Skin of body (tissue), 2 donors: ENCODE results near the gene LEP. TPM values are rescaled to one million over a fixed set of nuclear protein-coding genes. Genes with fewer than 3 reads are reported as not detected.
"Not testable (repeated sequence)": the region's sequence is repeated elsewhere in the genome, so short reads cannot be mapped to it uniquely, and the experiment has no call there.

Experiments
- DNase-seq: peaks from one replicate; lab custom pipeline; 2025; lab: John Stamatoyannopoulos, UW
- total RNA-seq: library from RNA; depleted of rRNA; stranded (reverse); fragments of >200 nt; gene quantifications from one replicate; pipeline ENCODE4 v1.2.3, GENCODE V29; 2014

Gene LEP
- total RNA-seq, 1 donor from 2014 or later = 0.59 TPM

GRCh38 chr7:128210590-128211570, 30.2 kb upstream of the LEP start:
- DNase-seq = no peak

DNA sequence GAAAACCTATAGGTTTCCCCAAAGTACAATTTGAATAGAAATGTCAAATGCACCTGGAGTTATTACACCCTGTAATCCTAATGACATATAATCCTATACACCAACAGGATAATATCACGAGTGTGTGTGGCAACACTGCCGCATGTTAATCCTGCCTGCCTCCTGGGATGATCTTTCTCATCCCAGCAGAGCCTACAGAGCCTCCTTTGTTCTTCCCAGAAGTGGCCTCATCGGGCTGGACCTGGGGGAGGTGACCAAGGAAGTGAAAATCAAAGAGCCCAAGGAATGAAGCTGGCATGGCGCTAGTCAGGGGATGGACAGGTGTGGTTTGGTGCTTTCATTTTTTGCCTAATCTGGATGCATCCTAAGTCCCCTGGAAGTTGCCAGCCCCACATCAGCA, 29.5 kb upstream of the LEP start:
- DNase-seq = no peak

DNA sequence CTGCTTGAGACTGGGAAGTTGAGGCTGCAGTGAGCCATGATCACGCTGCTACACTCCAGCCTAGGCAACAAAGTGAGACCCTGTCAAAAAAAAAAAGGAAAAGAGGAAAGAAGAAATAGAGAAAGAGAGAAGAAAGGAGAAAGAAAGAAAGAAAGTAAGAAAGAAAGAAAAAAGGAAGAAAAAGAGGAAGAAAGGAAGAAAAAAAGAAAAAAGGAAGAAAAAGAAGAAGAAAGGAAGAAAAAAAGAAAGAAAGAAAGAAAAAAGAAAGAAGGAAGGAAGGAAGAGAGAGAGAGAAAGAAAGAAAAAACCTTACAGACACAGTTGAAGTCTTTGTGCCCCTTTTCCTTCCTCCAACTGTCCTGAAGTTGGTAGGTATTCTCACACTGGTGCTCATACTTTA, 26.6 kb upstream of the LEP start:
- DNase-seq = no peak

GRCh38 chr7:128215281-128215680, 25.8 kb upstream of the LEP start:
- no peak for DNase-seq

GRCh38 chr7:128215739-128216138, 25.3 kb upstream of the LEP start:
- DNase-seq = no peak

GRCh38 chr7:128217030-128217805, 23.9 kb upstream of the LEP start:
- no peak for DNase-seq

DNA sequence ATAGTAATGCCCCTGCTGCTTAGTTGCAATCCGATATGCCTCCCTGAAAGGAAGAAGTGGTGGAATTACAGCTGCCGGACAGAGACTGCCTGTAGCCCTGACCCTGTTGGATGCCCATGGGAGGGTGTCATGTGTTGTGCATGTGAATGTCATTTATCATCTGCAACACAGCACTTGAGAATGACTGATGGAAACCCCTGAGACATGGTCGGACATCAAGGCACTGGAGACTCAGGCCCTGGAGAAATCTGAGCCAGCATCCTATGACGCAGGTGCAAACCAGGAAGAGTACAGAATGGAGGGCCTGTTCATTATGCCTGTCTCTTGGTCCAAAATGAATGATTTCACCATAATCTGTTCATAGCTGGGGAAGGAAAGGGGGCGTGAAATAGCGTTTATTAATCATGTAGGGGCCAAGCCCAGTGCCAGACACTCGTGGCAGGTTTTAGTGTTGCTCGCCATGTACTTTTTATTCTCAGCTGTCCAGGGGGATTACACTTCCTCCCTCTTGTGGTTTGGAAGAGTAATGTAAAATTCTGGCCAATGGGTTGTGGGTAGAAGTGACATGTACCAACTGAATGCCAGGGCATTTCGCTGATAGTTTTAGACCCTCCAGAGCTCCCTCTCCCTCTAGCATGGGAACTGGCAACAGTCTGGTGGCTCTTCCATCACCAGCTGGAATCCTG, 23.0 kb upstream of the LEP start:
- DNase-seq = no peak

DNA sequence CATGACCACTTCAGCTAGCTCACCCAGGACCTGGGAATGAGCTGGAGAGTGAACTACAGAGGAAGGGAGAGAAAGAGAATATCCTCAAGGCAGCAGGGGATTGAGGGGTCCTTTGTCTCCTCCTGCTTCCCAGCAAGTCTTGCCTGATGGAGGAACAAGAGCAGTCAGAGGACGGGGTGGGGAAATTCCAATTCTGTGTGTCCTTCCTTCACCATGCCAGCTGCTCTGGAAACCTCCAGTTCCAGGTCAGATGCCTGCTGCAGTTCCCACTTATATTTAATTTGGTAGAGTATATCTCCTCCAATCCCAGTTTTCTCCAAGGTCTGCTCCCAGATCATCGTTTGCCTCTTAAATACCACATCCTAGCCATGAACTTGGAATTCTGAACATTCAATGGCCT, 21.4 kb upstream of the LEP start:
- no peak for DNase-seq

DNA sequence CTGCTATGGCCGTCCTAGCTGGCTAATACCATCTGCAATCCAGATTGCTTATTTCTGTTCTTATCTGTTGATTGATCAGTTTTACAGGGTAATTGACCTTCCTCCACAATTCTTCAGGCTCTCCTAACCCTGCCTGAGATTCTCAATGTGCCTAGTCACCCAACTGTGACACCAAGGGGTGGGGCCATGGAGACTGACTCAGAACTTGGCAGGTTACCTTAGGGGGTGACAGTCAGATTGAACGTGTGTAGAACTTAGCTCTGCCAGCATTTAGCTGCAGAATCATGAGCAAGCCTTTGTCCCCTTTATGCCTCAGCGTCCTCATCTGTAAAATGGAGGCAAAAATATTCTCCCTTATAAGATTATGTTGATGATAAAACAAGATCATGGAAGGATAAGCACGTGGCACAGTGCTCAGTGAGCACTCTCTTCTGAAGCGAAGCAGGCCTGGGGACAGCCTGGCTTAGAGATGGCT, 19.1 kb upstream of the LEP start:
- DNase-seq = no peak

GRCh38 chr7:128226132-128226980, 14.7 kb upstream of the LEP start:
- DNase-seq = no peak

DNA sequence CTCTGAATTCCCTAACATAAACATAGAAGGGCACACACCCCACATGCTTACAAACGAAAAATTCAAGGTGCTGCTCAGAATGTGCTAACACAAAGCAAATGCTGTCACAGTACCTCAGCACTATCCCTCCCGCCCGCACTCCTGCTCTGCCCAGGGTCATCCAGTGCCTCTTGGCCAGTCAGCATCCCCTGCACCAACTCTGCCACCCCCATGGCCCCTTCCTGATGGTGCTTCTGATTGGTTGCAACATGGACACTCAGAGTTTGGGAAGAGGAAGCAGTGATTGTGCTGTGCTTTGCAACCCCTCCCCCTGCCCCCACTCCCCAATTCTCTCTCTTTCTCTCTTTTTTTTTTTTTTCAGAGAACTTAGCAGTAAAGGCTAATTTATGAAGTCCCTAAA, 13.8 kb upstream of the LEP start:
- DNase-seq = no peak

GRCh38 chr7:128231021-128231420, 10.1 kb upstream of the LEP start:
- DNase-seq = no peak

DNA sequence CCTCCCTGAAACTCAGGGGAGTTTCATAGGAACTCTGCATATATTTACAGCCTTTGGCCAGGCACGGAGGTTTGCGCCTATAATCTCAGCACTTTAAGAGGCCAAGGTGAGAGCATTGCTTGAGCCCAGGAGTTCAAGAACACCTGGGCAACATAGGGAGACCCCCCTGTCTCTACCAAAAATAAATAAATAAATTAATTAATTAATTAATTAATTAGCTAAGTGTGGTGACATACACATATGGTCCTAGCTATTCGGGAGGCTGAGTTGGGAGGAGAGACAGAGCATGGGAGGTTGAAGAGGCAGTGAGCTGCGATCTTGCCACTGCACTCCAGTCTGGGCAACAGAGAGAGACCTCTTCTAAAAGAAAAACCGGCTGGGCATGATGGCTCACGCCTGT, 9.4 kb upstream of the LEP start:
- DNase-seq = no peak

DNA sequence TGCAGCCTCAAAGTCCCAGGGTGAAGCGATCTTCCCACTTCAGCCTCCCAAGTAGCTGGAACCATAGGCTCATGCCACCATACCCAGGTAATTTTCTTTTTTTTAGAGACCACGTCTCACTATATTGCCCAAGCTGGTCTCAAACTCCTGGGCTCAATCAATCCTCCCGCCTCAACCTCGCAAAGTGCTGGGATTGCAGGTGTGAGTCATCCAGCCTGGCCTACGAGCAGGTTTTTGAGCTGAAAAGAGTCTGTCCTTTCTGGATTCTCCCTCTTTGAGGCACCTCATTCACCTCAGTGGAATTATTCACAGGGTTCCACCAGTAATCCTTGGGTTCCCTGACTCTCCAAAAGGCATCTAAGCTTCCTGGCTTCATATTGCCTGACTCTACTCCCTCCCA, 7.6 kb upstream of the LEP start:
- DNase-seq = no peak

- no peak for DNase-seq
Observed at GRCh38 chr7:128234476-128235026, 6.5 kb upstream of the LEP start.

DNA sequence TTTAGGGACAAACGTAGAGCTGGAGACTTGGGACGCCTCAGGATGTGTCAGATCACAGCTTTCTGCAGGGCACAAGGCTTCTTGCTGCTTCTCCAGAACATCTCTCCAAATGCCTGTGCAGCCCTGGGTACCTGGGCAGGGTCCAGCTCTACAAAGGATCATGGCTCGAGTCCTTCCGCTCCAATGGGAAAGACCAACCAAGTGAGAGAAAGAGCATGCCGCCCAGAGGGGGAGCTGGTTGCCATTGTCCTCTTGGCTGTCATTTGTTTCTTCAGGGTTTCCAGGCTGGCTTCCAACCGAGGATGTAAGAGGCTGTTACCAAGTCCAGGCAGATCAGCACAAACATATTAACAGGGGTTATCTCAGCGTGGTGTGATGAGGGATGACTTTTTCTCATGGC, 5.6 kb upstream of the LEP start:
- no peak for DNase-seq

GRCh38 chr7:128236924-128237586, 4.0 kb upstream of the LEP start:
- DNase-seq = no peak

DNA sequence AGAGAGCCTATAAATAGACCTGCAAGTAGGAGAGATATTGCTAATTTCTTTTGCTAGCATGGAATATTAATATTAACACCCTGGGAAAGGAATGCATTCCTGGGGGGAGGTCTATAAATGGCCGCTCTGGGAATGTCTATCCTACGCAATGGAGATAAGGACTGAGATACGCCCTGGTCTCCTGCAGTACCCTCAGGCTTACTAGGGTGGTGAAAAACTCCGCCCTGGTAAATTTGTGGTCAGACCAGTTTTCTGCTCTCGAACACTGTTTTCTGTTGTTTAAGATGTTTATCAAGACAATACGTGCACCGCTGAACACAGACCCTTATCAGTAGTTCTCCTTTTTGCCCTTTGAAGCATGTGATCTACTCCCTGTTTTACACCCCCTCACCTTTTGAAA, 1.9 kb upstream of the LEP start:
- DNase-seq = not testable (repeated sequence)

GRCh38 chr7:128242661-128243060, 1.6 kb downstream of the LEP start:
- DNase-seq = no peak

- no peak for DNase-seq
Observed at GRCh38 chr7:128243273-128243672, 2.2 kb downstream of the LEP start.
